Activated CD4-positive, alpha-beta T cell treated with anti-CD3 and anti-CD28 coated beads for 24 hours (primary cell): Measurements from ENCODE around the gene GGCX.

Source experiments
- DNase-seq, 2 donors: peaks; one replicate each; pipeline ENCODE4 v3.0.0-alpha.2; 2020; ENCODE audit warnings: low read depth in 2 of 2

Gene GGCX

GRCh38 chr2:85516653-85517389 is 44.5 kb downstream of the GGCX start:
- no peak for DNase-seq

GRCh38 chr2:85514323-85514722 is 47.0 kb downstream of the GGCX start:
- no peak for DNase-seq

DNA sequence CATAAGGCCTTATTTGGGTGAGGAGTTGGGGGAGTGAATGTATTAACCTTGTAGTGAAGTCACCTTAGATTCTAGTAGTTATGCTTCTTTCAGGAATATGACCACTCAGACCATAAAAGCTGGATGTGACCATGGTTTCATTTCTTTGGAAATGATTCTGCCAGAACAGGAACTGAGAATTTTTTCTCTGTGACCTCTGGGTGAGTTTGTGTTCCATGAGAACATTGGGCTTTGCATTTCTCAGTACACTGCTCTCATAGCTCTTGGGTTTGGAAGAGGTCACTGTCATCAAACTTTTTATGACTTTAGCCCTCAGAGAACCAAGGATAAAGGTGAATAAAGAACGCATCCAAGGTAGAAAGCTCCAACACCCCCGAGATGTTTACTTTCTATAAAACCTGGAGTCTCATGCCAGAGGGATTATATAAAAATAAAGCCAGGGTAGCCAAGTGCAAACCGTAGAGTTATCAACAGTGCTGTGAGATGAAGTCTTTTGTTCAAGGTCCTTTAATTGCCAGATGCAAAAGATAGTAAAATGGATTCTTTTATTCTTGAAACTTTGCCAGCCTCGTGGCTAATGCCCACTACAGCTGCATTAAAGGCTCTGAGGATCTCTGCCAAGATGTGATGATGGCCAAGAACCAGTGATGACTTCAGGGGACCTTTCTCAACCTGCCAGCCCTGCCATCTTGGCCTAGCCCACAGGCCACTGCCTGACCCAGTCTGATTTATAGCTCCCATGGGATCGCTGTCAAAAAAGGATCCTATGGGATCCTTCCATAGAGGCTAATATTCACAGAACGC is 50.1 kb downstream of the GGCX start:
- no peak for DNase-seq

DNA sequence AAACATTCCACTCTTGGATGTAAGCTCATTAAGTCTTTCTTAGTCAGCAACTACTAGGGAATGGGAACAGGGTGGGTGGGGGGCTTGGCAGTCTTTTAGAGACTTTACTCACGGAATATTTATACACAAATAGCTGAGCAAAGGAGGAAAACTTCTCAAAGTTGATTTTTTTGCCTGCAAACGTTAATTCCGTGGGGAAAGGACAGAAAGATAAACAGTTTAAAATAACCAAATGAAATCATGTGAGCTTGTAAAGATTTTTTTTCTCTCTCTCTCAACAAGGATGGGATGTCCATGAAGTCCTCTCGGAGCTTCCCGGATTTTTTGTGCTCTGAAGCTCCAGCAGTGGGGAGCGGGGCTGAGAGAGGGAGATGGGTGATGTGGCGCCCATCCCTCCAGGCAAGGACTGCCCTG is 54.5 kb downstream of the GGCX start:
- no peak for DNase-seq

- DNase-seq = no peak
Measured at GRCh38 chr2:85505551-85506238, 55.6 kb downstream of the GGCX start.

DNA sequence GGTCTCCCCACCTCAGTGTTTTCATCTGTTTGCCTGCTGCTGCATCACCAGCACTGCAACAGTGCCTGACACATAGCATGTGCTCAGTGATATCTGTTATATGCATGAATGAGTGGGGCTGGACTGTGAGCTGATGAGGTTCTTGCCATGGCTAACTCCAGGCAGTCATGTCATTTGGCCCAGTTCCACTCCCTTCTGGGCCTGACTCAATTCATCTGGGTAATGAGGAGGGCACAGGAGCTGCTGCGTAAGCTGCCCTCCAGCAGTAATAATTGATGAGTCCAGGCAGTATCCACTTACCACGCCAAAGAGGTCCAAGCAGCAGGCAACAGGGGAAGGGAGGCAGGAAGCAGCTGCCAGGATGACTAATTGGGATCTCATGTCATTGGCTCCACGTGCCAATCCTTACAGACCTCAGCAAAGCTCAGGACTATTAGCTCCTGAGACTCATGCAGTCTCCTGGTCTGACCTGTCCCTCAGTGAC is 56.5 kb downstream of the GGCX start:
- no peak for DNase-seq

DNA sequence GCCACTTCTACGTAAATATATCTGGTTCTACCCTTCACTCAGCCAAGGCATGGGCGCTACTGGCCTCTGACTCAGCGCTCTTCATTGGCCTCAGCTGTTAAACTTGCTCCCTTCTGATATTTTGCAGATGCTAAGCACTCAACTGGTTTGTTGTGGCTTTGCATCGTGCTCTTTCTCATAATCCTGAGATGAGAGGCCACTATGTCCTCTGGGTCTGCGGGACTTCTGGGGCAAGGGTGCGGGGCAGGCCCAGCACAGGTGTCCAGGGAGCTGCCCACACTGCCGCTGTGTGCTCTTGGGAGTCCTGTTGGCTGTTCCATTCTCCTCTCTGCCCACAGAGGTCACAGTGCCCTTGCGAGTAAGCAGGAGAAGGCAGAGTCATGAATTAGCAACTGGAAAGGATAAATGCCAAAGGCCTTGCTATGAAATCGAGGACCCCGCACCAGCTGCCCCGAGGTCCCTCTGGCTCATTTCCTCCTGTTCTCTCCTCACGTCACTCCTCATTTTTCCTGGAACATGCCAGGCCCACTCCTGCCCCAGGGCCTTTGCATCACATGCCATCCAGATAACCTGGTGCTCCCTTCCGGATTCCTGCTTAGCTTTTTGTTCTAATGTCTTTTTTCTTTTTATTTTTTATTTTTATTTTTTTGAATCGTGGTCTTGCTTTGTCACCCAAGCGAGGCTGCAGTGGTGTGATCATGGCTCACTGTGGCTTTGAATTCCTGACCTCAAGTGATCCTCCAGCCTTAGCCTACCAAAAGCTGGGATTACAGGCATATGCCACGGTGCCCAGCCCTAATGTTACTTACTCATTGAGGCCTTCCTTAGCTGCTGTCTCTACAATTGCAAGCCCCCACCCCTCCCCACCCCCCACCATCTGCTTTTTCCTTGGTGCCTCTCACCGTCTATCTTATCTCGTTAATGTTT is 57.2 kb downstream of the GGCX start:
- no peak for DNase-seq

- DNase-seq = no peak
Measured at GRCh38 chr2:85503168-85503850, 58.0 kb downstream of the GGCX start.

DNA sequence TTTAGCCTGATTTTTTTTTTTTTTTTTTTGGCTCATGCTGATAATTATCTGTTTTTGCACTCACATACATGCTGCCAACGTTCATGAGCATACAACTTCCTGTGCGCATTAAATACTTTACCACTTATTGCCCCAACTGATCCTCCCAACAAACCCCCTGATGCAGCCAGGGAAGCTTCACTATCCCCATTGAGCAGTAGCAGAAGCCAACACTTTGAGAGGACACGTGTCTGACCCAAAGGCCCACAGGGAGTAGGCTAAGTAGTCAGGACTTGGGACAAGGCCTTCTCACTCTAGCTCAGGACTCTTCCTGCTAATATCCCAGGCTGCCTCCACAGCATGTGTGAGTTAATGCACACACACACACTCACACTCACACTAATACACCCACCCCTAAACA is 58.6 kb downstream of the GGCX start:
- DNase-seq = no peak

DNA sequence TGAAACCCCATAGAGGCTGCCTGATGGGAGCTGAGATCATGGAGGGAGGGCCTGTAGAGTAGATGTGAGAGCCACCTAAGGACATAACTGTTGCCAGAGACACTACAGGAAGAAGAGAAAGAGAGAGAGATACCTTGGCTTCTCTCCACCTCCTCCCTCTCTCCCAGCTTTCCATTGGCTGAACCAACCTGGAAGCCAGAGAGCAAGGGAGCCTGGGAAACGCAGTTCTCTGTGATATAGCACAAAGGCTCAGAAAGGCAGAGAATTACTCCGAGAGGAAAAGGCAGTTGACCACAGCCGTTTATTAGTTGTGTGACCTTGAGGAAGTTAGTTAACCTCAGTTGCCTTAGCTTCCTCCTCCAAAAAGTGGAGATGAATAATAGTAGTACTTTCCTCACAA is 60.0 kb downstream of the GGCX start:
- DNase-seq = no peak

DNA sequence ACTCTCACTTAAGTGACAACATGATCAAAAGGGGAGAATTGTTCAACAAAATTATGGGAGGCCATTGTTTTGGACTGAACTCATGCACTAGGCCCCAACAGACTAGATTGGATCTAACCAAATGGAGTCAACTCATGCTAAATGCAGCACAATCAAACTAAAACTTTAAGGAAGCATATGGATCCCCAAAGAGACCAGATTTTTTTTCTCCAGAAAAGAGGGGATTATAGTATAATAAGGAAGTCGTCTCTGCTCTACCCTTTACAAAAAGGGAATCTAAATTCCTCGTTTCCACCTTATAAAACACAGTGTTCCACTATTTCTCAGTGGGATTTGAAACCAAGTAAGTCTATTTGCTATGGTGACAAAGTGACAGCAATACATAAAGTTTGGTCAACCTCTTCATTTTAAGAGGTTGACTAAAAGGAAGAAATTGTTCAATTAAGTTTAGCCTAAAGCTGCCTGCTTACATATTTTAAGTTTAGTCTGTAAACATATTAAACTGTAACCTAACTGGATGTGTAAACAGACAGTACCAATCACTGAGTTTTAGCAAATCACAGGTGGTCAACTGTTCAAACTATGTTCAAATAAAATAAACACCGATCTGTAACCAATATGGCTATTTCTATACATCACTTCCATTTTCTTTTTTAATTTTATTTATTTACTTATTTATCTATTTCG is 63.2 kb downstream of the GGCX start:
- DNase-seq = no peak

GRCh38 chr2:85496436-85496835 is 64.9 kb downstream of the GGCX start:
- DNase-seq = no peak
